Neural crest cell (in vitro differentiated cells): Measurements from ENCODE around the gene BBOX1. TPM values are rescaled to one million over a fixed set of nuclear protein-coding genes. Genes with fewer than 3 reads are reported as not detected.

Experiments used
- DNase-seq: peaks from one replicate; pipeline ENCODE4 v3.0.0; 2021; ENCODE audit warnings: low read depth, mixed read lengths, low spot score
- H3K27ac Mint-ChIP-seq: one replicate; pipeline ENCODE4 v1.8.0; 2021; ENCODE audit warnings: mild to moderate bottlenecking, mixed read lengths; ENCODE audit not compliant: unreplicated experiment
- H3K27me3 Mint-ChIP-seq: 2 replicates; pipeline ENCODE4 v1.8.0; 2021; ENCODE audit warnings: low read depth, mild to moderate bottlenecking, mixed read lengths
- H3K36me3 Mint-ChIP-seq: 2 replicates; pipeline ENCODE4 v1.8.0; 2021; ENCODE audit warnings: low read depth, mild to moderate bottlenecking, mixed read lengths
- H3K4me1 Mint-ChIP-seq: 2 replicates; pipeline ENCODE4 v1.8.0; 2021; ENCODE audit warnings: mixed read lengths
- H3K4me3 Mint-ChIP-seq: one replicate; pipeline ENCODE4 v1.8.0; 2021; ENCODE audit warnings: mild to moderate bottlenecking, mixed read lengths
- H3K9me3 Mint-ChIP-seq: 2 replicates; pipeline ENCODE4 v1.8.0; 2021; ENCODE audit warnings: mixed read lengths
- total RNA-seq: library from RNA; stranded (reverse); gene quantifications from 2 replicates; pipeline ENCODE4 v1.2.1, GENCODE V29; 2021
- TF ChIP-seq, protein P1 (sequence below): fragments of 200-600 bp; sonication (generic); conservative IDR thresholded peaks from 2 replicates; pipeline ENCODE4 v1.5.0; 2021; ENCODE audit warnings: antibody characterized with exemption, mild to moderate bottlenecking

BBOX1 gene
- total RNA-seq, 1 donor from 2014 or later: not detected

DNA sequence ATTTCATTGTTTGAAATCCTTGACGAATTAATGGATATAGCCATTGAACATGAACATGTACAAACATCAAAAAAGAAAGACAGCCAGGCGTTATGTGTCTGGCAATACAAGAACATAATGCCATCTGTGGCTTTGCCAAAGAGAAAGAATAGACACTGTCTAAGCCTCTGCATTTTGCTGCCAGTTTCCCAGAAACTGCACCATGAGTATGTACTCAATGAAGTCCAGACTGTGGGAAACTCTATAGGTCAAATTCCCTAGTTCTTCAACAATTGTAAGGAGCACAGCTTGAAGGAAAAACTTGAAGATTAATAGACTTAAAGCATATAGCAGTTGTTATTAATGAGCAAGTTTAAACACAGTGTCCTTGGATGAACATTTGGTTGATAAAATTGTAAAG is 71.3 kb downstream of the BBOX1 start:
- H3K27me3 Mint-ChIP-seq: no peaks in the 10 kb centered on the region
- H3K4me1 Mint-ChIP-seq: no peaks in the 10 kb centered on the region
- H3K36me3 Mint-ChIP-seq: peaks cover 4% of the 10 kb centered on the region
- TF ChIP-seq, protein P1, sequence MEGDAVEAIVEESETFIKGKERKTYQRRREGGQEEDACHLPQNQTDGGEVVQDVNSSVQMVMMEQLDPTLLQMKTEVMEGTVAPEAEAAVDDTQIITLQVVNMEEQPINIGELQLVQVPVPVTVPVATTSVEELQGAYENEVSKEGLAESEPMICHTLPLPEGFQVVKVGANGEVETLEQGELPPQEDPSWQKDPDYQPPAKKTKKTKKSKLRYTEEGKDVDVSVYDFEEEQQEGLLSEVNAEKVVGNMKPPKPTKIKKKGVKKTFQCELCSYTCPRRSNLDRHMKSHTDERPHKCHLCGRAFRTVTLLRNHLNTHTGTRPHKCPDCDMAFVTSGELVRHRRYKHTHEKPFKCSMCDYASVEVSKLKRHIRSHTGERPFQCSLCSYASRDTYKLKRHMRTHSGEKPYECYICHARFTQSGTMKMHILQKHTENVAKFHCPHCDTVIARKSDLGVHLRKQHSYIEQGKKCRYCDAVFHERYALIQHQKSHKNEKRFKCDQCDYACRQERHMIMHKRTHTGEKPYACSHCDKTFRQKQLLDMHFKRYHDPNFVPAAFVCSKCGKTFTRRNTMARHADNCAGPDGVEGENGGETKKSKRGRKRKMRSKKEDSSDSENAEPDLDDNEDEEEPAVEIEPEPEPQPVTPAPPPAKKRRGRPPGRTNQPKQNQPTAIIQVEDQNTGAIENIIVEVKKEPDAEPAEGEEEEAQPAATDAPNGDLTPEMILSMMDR: no peak
- DNase-seq: no peak
- no peak overlapping the region for H3K27ac Mint-ChIP-seq
- H3K9me3 Mint-ChIP-seq: peaks cover 4% of the 10 kb centered on the region
- no peak overlapping the region for H3K4me3 Mint-ChIP-seq

DNA sequence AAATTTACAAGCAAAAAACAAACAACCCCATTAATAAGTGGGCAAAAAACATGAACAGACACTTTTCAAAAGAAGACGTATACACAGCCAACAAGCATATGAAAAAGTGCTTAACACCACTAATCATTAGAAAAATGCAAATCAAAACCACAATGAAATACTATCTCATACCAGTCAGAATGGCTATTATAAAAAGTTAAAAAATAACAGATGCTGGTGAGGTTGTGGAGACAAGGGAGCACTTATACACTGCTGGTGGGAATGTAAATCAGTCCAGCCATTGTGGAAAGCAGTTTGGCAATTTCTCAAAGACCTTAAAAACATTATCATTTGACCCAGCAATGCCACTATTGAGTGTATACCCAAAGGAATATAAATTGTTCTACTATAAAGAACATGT is 72.3 kb downstream of the BBOX1 start:
- Mint-ChIP-seq H3K36me3 (peaks cover 4% of the 10 kb centered on the region), H3K27me3 (no peaks in the 10 kb centered on the region), H3K9me3 (peaks cover 4% of the 10 kb centered on the region), H3K4me1 (no peaks in the 10 kb centered on the region), H3K4me3 (no peak overlapping the region), H3K27ac (no peak overlapping the region)
- DNase-seq: no peak
- TF ChIP-seq, protein P1: no peak

DNA sequence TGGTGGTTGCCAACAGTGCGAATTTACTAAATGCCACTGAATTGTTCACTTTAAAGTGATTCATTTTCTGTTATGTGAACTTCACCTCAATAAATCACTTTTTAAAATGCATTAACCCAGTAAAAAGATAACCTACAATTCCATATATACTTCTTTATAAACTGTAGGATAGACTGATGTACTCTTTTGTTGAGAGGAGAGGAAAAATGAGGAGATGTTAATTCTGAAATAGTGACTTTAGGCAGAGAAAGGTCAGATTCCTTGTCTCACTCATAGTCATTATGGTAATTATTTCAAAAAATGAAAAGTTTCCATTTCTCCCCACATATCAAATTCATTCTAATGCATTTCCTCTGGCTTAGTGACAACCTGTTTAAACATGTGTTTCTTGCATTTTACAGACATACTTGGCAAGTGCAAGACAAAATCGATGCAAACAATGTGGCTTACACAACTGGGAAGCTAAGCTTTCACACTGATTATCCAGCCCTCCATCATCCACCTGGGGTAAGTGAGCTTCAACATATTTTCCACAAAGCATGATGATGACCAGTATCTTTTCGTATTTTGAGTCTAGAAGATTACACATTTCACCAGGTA is 74.5 kb downstream of the BBOX1 start:
- peaks cover 5% of the 10 kb centered on the region for H3K4me1 Mint-ChIP-seq
- H3K4me3 Mint-ChIP-seq: no peak overlapping the region
- TF ChIP-seq, protein P1: no peak
- no peak overlapping the region for H3K27ac Mint-ChIP-seq
- no peak for DNase-seq
- peaks cover 4% of the 10 kb centered on the region for H3K36me3 Mint-ChIP-seq
- no peaks in the 10 kb centered on the region for H3K27me3 Mint-ChIP-seq
- H3K9me3 Mint-ChIP-seq: peaks cover 4% of the 10 kb centered on the region

DNA sequence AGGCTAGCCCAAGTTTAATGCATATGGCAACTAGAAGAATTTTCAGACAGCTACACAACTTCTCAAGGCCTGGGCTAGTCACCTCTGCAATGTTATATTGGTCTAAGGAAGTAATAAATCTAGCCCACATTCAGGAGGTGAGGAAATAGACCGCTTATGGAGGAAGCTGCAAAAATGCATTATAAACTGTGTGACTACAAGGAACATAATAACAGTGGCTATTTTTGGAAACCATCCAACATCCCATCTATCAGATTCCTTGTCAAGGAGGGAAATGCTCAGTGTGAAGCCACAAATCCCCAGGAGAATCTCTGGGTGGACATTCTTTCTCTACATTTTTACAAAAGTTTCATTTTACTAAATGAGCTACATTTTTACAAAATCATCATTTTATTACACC is 76.1 kb downstream of the BBOX1 start:
- peaks cover 4% of the 10 kb centered on the region for H3K36me3 Mint-ChIP-seq

DNA sequence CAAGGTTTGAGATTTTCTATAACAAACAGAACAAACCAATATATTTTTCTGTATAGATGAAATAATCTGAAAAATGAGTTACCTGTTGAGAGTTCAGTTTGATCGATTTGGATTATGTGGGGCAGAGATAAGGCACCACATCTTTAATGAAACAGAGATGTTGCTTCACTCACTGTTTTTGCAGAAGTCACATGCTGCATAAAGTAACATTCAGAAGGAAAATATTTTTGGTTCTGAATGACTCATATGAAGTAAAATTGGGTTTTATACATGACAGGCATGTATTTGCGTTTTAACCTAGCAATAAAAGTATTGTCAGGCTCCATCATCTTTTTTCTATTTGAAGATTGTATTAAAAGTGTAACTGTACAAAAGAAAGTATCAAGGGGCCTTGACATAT is 77.8 kb downstream of the BBOX1 start:
- no peak overlapping the region for H3K4me3 Mint-ChIP-seq

More for the DNA sequence above, 76.1 kb downstream of the BBOX1 start:
- Mint-ChIP-seq H3K4me3 (no peak overlapping the region), H3K27ac (no peak overlapping the region), H3K27me3 (no peaks in the 10 kb centered on the region), H3K9me3 (peaks cover 4% of the 10 kb centered on the region), H3K4me1 (peaks cover 5% of the 10 kb centered on the region)
- TF ChIP-seq, protein P1: no peak
- DNase-seq: no peak

More for the DNA sequence above, 77.8 kb downstream of the BBOX1 start:
- Mint-ChIP-seq H3K4me1 (peaks cover 5% of the 10 kb centered on the region), H3K9me3 (peaks cover 4% of the 10 kb centered on the region), H3K36me3 (peaks cover 4% of the 10 kb centered on the region), H3K27ac (no peak overlapping the region), H3K27me3 (no peaks in the 10 kb centered on the region)
- TF ChIP-seq, protein P1: no peak
- no peak for DNase-seq
